ENCODE measurements around the gene NBEAL2.
"Not testable (repeated sequence)": the region's sequence is repeated elsewhere in the genome, so short reads cannot be mapped to it uniquely, and the experiment has no call there.

NBEAL2 gene

GRCh38 chr3:47012342-47013230 is 33.1 kb downstream of the NBEAL2 start:
- DNase-seq = no peak

- no peak for DNase-seq
Observed at GRCh38 chr3:47013231-47013630, 33.8 kb downstream of the NBEAL2 start.

DNA sequence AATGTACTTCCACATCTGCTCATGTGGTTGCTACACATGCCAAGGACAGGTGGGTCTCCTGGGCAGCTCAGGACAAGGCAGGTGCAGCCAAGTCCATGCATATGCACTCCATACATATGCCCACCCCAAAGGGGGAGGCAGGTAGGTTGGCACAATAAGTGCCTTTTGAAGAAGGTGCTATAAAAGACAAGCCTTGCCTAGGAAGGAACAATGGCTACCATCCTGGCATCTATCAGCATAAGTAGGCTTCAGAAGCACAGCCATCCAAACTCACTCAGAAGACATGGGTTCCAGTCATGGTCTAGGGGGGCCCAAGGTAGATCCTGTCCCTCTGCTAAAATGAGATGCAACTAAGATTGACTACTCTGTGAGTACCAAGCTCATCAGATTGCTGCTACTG is 34.6 kb downstream of the NBEAL2 start:
- DNase-seq = no peak

DNA sequence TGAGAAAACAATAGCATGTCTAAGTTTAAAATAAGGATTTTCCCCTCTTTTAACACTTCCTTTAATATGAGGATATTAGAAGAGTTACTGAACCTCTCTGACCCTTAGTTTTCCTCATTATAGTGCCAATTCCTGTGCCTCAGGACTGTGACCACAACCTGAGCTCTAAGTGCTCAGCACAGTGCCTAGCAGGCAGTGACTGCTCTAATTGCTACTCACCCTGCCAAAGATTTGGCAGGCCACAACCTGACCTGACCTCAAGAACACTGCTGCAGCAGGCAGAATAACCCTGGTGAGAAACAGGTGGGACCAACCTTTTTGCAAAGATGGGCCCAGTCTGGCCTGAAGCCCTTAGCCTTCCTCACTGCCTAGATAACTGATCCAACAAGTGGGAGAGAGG is 35.7 kb downstream of the NBEAL2 start:
- DNase-seq = no peak

- no peak for DNase-seq
Observed at GRCh38 chr3:47016086-47016933, 36.8 kb downstream of the NBEAL2 start.

DNA sequence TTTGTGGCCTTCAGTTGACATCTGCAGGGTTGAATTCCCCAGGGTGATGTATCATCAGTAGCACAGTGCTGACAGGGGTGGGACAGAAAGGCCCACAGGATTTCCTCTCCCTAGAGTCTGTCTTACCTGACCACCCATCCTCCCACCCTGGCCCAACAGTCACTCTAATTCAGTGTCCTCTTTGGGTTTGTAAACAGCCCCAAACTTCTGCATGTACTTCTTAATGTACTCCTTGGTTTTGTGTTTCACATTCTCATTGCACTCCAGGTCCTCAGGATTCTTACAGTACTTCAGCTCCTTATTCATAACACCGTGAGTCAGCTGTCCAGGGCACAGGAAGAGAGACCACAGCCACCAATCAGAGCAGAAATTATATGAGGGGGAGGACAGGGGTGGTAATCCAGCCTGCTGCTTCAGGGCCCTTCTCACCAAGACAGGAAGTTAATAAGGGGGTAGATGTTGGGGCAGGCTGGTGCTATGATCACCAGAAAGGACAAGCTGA is 37.5 kb downstream of the NBEAL2 start:
- no peak for DNase-seq

- no peak for DNase-seq
Observed at GRCh38 chr3:47017504-47018268, 38.2 kb downstream of the NBEAL2 start.

DNA sequence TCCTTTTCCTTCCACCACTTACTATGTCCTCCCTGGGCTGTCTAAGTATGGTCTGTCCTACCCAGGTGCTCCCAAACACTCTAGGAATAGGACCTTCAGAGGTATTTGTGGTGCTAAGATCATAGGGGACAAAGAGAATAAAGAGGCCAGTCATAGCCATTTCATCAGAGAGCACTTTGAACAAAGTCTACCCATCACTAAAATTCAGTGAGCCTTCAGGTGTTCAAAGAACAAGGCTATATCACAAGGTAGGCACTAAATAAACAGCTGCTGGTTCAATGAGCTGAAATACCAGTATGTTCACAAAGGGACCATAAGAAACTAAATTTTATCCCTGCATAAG is 38.8 kb downstream of the NBEAL2 start:
- DNase-seq = no peak

GRCh38 chr3:47019201-47019600 is 39.7 kb downstream of the NBEAL2 start:
- DNase-seq = no peak

- no peak for DNase-seq
Observed at GRCh38 chr3:47020311-47020710, 40.8 kb downstream of the NBEAL2 start.

- DNase-seq = no peak
Observed at GRCh38 chr3:47022641-47023071, 43.2 kb downstream of the NBEAL2 start.

- no peak for DNase-seq
Observed at GRCh38 chr3:47024932-47025331, 45.5 kb downstream of the NBEAL2 start.

DNA sequence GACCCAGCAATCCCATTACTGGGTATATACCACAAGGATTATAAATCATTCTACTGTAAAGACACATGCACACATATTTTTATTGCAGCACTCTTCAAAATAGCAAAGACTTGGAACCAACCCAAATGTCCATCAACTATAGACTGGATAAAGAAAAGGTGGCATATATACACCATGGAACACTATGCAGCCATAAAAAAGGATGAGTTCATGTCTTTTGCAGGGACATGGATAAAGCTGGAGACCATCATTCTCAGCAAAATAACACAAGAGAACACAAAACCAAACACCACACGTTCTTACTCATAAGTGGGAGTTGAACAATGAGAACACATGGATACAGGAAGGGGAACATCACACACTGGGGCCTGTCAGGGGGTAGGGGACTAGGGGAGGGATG is 47.0 kb downstream of the NBEAL2 start:
- not testable (repeated sequence) for DNase-seq

GRCh38 chr3:47028146-47028545 is 48.7 kb downstream of the NBEAL2 start:
- no peak for DNase-seq

DNA sequence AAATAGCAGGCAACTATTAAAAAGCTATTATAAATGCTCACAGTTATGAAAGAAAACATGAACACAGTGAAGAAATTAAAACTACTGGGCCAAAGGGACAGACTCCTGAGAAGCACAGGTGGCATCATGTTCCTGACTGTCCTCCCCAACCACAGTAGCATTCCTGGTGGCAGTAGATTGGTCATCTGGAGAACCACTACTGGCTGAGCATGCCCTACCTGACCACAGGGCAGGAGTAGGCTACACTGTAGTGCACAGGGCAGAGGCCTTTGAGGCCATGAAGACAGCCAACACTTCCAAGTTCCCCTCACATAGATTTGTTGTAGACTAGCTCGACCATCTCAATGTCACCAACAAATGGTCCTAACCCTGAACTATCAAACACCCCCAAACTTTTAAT is 49.2 kb downstream of the NBEAL2 start:
- DNase-seq = no peak

DNA sequence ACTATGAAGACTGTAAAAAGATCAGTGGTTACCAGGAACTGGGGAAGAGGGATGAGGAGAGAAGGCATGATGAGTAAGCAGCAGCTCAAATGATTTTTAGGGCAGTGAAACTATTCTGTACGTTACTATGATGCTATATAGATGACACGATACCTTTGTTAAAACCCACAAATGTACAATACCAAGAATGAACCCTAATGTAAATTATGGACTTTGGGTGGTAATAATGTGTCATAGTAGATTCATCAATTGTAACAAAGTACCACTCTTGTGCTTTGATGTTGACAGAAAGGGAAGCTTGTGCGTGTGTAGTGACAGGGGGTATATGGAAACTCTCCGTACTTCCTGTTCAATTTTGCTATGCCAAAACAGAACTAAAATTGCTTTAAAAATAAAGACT is 51.6 kb downstream of the NBEAL2 start:
- DNase-seq = not testable (repeated sequence)

DNA sequence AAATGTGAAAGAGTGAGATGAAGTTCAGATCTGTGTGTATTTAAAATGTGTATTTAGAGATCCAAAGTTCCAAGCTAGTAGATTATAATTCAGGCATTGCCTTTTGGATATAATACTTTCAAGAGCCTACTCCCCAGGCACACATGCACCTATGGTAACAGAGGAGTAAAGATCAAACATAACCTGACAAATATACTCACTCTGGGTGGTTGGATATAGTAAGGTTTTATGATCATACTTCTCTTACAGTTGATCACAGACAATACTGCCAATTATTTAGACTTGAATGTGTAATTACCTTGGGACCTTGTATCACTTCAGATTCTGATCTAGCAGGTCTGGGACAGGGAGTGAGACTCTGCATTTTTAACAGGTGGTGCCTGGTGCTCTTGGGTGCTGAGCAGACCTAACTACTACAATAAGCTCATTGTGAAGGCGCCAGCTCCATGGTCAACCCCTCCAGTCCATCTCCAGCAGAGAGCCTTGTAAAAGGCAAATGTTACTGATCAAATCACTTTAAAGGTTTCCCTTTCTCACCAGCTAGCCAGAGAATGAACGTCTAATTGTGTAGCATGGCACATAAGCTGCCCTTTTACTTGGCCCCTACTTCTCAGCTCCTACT is 55.5 kb downstream of the NBEAL2 start:
- peak; percentile 75 to 91 for DNase-seq

DNA sequence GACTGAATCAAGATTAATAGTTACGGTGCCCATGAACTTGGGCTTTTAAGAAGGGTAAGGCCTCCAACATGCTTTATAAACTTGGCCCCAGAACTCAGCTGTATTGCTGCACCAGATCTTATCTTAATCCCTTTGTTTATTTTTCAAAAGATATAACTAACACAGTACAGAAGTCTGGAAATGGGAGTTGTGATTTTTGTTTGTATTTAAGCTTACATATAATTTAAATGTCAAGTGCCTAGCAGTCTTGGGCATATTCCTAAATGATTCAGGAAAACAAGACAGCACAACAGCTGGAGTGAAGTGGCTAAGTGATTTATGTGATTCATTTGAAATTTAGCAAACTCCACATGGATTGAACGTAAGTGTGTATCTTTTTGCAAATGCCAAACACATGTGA is 56.2 kb downstream of the NBEAL2 start:
- no peak for DNase-seq

DNA sequence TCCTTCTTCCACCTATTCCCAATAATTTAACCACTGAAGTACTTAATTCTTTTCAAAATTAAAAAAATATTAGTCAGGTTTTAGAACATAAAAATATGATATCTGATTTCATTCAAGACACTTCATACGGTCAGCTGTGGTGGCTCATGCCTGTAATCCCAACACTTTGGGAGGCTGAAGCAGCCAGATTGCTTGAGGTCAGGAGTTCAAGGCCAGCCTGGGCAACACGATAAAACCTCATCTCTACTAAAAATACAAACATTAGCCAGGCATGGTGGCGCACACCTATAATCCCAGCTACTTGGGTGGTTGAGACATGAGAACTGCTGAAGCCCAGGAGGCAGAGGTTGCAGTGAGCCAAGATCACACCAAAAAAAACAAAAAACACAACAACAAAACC is 56.7 kb downstream of the NBEAL2 start:
- no peak for DNase-seq

DNA sequence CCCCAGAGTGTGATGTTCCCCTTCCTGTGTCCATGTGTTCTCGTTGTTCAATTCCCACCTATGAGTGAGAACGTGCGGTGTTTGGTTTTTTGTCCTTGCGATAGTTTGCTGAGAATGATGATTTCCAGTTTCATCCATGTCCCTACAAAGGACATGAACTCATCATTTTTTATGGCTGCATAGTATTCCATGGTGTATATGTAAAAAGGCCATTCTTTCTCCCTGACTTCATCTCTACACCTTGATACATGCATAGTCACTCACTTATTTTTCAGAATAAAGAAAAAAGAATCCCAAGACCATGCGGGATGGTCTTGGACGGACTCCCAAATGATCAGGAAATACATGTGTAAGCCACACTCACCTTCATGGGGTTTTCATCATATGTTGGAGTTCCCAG is 57.8 kb downstream of the NBEAL2 start:
- DNase-seq = not testable (repeated sequence)

DNA sequence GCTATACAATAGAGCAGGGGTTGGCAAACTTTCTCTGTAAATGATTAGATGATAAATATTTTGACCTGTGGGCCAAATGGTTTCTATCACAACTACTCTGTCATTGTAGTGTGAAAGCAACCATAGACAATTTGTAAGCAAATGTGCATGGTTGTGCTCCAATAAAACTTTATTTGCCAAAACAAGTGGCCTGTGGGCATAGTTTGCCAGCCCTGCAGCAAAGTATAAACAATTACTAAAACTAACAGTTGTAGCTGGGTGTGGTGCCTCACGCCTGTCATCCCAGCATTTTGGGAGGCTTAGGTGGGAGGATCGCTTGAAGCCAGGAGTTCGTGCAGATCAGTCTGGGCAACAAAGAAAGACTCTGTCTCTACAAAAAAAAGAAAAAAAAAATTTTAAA is 61.6 kb downstream of the NBEAL2 start:
- DNase-seq = no peak

DNA sequence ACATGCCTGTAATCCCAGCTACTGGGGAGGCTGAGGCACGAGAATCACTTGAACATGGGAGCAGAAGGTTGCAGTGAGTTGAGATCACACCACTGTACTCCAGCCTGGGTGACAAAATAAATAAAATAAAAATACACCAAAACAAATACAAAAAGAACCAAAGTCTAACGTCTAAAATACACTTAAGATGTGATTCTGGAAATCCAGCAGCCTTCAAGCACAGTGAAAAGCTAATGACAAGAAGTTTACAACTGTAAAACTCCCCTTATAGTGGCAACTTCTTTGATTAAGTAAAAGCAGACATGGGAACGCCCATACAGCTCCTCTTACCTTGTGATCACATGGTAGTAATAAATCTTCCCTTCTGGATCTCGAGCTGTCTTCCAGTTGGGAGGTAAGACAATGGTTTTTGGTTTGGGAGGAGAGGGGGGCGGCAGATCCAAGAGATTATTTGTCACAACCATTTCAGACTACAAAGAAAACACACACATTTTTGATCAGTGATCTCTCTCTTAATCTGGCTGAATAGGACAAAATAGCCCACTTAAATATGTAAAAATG is 62.8 kb downstream of the NBEAL2 start:
- DNase-seq = no peak

Measured in NCI-H526 (cell line).